Tibial nerve (tissue), 4 donors: ENCODE results near the gene TAF4B.

Source experiments
- EP300 ChIP-seq, 2 donors: sonication (generic); formaldehyde crosslinking; IDR thresholded peaks; one replicate each; pipeline ENCODE4 v1.6.1; 2017; ENCODE audit warnings: antibody characterized with exemption in 2 of 2, mild to moderate bottlenecking in 1 of 2
- POLR2A ChIP-seq, 2 donors: fragments of 450-650 bp; IDR thresholded peaks; one replicate each; pipeline ENCODE4 v1.6.1; 2017; ENCODE audit warnings: antibody characterized with exemption in 2 of 2, mild to moderate bottlenecking in 2 of 2, moderate library complexity in 2 of 2
- TF ChIP-seq, protein P1 (sequence below), 5 experiments: fragments of 200-600 bp in 3 of 5; fragments of 450-650 bp in 2 of 5; sonication (generic) in 3 of 5; IDR thresholded peaks; one replicate each; pipeline ENCODE4 v1.5.1; 2016 to 2019; ENCODE audit warnings: antibody characterized with exemption in 5 of 5, mild to moderate bottlenecking in 3 of 5, moderate library complexity in 2 of 5

GRCh38 chr18:26271917-26272549 is 45.8 kb downstream of the TAF4B start:
- TF ChIP-seq, protein P1, sequence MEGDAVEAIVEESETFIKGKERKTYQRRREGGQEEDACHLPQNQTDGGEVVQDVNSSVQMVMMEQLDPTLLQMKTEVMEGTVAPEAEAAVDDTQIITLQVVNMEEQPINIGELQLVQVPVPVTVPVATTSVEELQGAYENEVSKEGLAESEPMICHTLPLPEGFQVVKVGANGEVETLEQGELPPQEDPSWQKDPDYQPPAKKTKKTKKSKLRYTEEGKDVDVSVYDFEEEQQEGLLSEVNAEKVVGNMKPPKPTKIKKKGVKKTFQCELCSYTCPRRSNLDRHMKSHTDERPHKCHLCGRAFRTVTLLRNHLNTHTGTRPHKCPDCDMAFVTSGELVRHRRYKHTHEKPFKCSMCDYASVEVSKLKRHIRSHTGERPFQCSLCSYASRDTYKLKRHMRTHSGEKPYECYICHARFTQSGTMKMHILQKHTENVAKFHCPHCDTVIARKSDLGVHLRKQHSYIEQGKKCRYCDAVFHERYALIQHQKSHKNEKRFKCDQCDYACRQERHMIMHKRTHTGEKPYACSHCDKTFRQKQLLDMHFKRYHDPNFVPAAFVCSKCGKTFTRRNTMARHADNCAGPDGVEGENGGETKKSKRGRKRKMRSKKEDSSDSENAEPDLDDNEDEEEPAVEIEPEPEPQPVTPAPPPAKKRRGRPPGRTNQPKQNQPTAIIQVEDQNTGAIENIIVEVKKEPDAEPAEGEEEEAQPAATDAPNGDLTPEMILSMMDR (IDR thresholded peaks at IDR 0.05) = no peak
- no peak for TF ChIP-seq POLR2A (IDR thresholded peaks at IDR 0.05)
- no peak for TF ChIP-seq EP300 (IDR thresholded peaks at IDR 0.05)
